ENCODE measurements around the gene MUC21.
"Not testable (repeated sequence)": the region's sequence is repeated elsewhere in the genome, so short reads cannot be mapped to it uniquely, and the experiment has no call there.

MUC21 gene

DNA sequence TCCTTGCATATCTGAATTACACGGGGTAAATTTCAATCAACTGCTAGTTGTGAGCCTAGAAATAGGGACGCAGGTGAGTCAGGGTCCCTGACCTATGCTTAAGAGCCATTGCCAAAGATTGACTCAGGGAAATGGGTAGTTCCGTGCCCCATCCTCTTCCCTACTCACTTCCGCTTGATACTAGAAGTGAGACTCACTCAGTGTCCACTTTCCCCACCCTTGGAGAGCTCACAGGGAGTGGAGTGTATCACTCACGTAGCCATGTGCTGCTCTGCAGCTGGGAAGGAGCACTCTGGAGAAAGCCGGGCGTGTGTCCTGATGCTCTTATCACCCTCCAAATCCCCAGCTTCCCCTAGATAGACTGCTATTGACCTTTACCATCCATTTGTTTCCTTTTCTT is 26.2 kb downstream of the MUC21 start:
- DNase-seq (ENCODE audit: low read depth), result no peak

DNA sequence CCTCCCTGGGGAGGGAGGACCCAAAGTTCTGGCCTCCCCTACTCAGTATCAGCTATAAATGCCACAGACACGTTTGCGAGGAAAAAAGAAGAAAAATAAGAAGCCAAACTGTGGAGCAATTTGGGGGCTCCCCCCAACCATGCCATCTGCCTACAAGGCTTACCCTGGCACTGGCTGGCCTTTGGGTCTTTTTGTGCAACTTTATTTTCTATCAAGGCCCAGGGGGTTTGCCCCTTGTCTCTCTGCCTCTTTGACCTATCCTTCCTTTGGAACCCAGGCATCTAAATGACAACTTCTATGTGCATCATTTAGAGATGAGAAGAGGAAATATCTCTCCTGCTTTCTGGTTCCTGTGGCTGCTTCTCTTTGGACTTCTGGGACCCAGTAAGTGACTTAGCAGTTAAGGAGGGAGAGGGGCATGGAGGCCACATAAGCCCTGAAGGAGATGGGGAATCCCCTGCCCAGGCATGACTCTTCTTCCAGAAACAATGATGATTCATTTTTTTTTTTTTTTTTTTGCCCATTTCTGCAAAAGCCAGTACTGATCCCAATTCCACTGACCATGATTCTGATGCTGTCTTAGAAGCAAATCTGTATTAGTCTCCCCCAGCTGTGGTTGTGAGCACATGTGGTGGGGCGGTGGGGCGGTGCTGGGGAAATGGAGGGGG is 27.0 kb downstream of the MUC21 start, which contains the start of gene MUC22:
MUC22 (plus strand) TSS at position 82 of the 668 bp plus-strand sequence; CDS start at position 315, 233 bp downstream.
- DNase-seq (ENCODE audit: low read depth), result no peak

DNA sequence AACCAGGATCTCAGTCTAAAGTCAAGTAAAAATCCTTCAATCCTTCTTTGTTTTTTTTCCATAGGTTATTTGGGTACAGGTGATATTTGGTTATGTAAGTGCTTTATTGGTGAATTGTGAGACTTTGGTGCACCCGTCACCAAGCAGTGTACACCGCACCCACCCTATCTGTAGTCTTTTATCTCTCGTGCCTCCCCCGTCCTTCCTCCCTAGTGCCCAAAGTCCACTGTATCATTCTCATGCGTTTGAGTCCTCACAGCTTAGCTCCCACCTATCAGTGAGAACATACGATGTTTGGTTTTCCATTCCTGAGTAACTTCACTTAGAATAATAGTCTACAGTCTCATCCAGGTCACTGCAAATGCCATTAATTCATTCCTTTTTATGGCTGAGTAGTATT is 27.6 kb downstream of the MUC21 start:
- DNase-seq (ENCODE audit: low read depth), result no peak

GRCh38 chr6:31016659-31017299 is 33.3 kb downstream of the MUC21 start:
- no peak for DNase-seq (ENCODE audit: low read depth)

GRCh38 chr6:31017436-31017835 is 33.9 kb downstream of the MUC21 start:
- DNase-seq (ENCODE audit: low read depth), result not testable (repeated sequence)

GRCh38 chr6:31020057-31020456 is 36.5 kb downstream of the MUC21 start:
- DNase-seq (ENCODE audit: low read depth), result no peak

DNA sequence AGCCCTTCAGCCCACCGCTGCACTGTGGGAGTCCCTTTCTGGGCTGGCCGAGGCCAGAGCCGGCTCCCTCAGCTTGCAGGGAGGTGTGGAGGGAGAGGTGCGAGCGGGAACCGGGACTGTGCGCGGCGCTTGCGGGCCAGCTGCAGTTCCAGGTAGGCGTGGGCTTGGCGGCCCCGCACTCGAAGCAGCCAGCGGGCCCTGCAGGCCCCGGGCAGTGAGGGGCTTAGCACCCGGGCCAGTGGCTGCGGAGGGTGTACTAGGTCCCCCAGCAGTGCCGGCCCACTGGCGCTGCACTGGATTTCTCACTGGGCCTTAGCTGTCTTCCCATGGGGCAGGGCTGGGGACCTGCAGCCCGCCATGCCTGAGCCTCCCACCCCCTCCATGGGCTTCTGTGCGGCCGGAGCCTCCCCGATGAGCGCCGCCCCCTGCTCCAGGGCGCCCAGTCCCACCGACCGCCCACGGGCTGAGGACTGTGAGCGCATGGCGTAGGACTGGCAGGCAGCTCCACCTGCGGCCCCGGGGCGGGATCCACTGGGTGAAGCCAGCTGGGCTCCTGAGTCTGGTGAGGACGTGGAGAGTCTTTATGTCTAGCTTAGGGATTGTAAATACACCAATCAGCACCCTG is 37.2 kb downstream of the MUC21 start:
- DNase-seq (ENCODE audit: low read depth), result not testable (repeated sequence)

DNA sequence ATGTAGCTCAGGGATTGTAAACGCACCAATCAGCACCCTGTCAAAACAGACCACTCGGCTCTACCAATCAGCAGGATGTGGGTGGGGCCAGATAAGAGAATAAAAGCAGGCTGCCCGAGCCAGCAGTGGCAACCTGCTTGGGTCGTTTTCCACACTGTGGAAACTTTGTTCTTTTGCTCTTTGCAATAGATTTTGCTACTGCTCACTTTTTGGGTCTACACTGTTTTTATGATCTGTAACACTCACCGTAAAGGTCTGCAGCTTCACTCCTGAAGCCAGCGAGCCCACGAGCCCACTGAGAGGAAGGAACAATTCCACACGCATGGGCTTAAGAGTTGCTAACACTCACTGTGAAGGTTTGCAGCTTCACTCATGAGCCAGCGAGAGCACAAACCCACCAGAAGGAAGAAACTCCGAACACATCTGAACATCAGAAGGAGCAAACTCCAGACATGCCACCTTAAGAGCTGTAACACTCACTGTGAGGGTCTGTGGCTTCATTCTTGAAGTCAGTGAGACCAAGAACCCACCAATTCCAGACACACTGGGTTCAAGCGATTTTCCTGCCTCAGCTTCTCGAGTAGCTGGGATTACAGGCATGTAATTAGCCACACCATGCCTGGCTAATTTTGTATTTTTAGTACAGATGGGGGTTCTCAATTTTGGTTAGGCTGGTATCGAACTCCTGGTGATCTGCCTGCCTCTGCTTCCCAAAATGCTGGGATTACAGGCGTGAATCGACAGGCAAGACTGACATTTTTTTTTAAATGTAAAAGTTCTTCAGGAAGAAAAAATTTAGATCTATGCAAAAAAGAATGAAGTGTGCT is 38.4 kb downstream of the MUC21 start:
- not testable (repeated sequence) for DNase-seq (ENCODE audit: low read depth)

GRCh38 chr6:31025595-31025994 is 42.1 kb downstream of the MUC21 start:
- DNase-seq (ENCODE audit: low read depth), result no peak

DNA sequence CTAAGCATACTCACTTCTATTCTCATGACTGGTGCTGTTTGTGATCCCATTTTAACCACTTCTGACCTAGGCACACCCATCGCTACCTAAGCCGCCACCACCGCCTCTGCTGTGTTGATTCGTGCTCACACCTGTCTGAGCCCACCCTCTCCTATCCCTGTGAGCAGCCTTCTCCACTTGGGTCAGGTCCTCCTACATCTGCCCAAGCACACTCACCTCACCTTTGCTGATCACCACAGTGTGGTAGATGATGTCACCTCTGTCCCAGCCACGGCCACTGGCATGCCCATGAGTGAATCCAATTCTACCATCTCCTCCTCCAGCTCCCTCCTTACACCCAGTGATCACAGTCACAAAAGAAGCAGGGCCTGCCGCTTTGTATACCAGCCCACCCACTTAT is 47.6 kb downstream of the MUC21 start:
- no peak for DNase-seq (ENCODE audit: low read depth)

DNA sequence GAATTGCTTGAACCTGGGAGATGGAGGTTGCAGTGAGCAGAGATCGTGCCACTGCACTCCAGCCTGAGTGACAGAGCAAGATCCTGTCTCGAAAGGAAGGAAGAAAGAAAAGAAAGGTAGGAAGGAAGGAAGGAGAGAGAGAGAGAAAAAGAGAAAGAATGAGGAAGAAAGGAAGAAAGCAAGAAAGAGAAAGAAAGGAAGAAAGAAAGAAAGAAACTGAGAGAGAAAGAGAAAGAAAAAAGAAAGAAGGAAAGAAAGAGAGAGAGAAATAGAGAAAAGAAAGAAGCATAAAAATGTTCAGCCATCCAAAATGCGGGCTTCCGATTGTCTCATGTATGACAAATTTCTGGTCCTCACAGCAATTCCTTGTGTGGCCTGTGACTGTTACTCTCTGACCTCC is 49.6 kb downstream of the MUC21 start:
- DNase-seq (ENCODE audit: low read depth), result no peak

- no peak for DNase-seq (ENCODE audit: low read depth)
These were observed 52.5 kb downstream of the MUC21 start for GRCh38 chr6:31035862-31036497.

DNA sequence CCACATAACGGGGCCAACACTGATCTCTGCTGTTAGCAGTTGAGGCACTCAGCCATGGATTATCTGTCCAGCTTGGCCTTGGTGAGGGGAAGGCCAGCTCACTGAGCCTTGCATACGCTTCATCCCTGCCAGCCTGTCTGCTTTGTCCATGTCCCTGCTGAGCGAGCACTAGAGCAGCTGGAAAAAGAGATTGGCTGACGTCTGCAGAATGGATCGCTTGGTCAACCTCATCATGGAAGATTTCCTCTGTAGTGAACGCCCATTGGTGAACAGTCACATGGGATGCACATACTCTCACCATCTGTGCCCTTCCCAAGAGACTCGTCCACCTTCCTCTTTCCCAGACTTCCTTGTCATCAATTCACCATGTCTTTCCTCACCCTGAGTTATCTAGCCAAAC is 53.7 kb downstream of the MUC21 start:
- no peak for DNase-seq (ENCODE audit: low read depth)

GRCh38 chr6:31037682-31038081 is 54.2 kb downstream of the MUC21 start:
- no peak for DNase-seq (ENCODE audit: low read depth)

GRCh38 chr6:31038559-31038958 is 55.0 kb downstream of the MUC21 start:
- no peak for DNase-seq (ENCODE audit: low read depth)
